HCT116 (cell line): ENCODE results near the gene STARD5. TPM values are rescaled to one million over a fixed set of nuclear protein-coding genes. Genes with fewer than 3 reads are reported as not detected.

ENCODE experiments used
- ATAC-seq: fragments of 200-7000 bp; cut with Tn5 transposase; 2 replicates; pipeline ENCODE4 v1.9.1; 2020; ENCODE audit warnings: mild to moderate bottlenecking, moderate library complexity
- BruUV-seq: library from RNA; stranded (reverse); fragments of 400-500 nt; replicated peaks from 2 replicates; lab custom pipeline; 2021; lab: Mats Ljungman, UMichigan
- CTCF ChIA-PET: fragments of 300-600 bp; sonication (Branson Sonifier 250); formaldehyde crosslinking; loops from one replicate; lab custom pipeline; 2021; ENCODE audit warnings: antibody characterized with exemption; lab: Charles Lee
- POLR2A ChIA-PET: fragments of 300-600, 350-600 bp; sonication (Branson Sonifier 250); formaldehyde crosslinking; loops from one replicate; lab custom pipeline; 2021; ENCODE audit warnings: antibody characterized with exemption; lab: Charles Lee
- RAD21 ChIA-PET, 2 experiments: fragments of 300-600 bp; sonication (Branson Sonifier 250); formaldehyde crosslinking; loops; one replicate each; lab custom pipeline; 2023; ENCODE audit warnings: low total read pairs in 2 of 2; ENCODE audit not compliant: uncharacterized antibody in 2 of 2, unreplicated experiment in 2 of 2, low non-redundant PET in 1 of 2; lab: Charles Lee
- DNase-seq: peaks from one replicate; pipeline ENCODE4 v3.0.0-alpha.2; 2010; ENCODE audit warnings: low read depth, low spot score
- H2AFZ ChIP-seq: fragments of 200-600 bp; shearing (Covaris generic), sonication (generic); 2 replicates; pipeline ENCODE4 v1.6.1; 2017; ENCODE audit warnings: low read depth, mixed run types, mixed read lengths, antibody characterized with exemption, low read length; ENCODE audit not compliant: poor library complexity, severe bottlenecking
- H3K27ac ChIP-seq: 2 replicates; pipeline ENCODE4 v1.5.1; 2012; ENCODE audit warnings: low read depth, low read length
- H3K27me3 ChIP-seq: fragments of 200-600 bp; sonication (generic); 2 replicates; pipeline ENCODE4 v1.6.1; 2016; ENCODE audit warnings: mixed run types, low read length, mixed read lengths; ENCODE audit not compliant: insufficient read depth
- H3K36me3 ChIP-seq, 2 experiments: fragments of 200-500 bp in 1 of 2; fragments of 200-600 bp in 1 of 2; sonication (Bioruptor generic) in 1 of 2; sonication (generic) in 1 of 2; 2 replicates each; pipeline versions ENCODE4 v1.5.1 to v1.6.1; 2014 to 2016; ENCODE audit warnings: low read length in 2 of 2, inconsistent platforms in 1 of 2, mixed read lengths in 1 of 2, mixed run types in 1 of 2; ENCODE audit not compliant: insufficient read depth in 2 of 2, control insufficient read depth in 1 of 2
- H3K4me1 ChIP-seq, 2 experiments: fragments of 200-600 bp in 1 of 2; sonication (generic) in 1 of 2; 2 replicates each; pipeline versions ENCODE4 v1.5.1 to v1.6.1; 2012 to 2017; ENCODE audit warnings: low read length in 2 of 2, inconsistent platforms in 1 of 2, mild to moderate bottlenecking in 1 of 2, mixed read lengths in 1 of 2, mixed run types in 1 of 2, moderate library complexity in 1 of 2; ENCODE audit not compliant: insufficient read depth in 2 of 2, control insufficient read depth in 1 of 2
- H3K4me2 ChIP-seq: fragments of 200-600 bp; sonication (generic); 2 replicates; pipeline ENCODE4 v1.6.1; 2017; ENCODE audit warnings: mixed run types, low read length, mixed read lengths
- H3K4me3 ChIP-seq, 2 experiments: fragments of 200-600 bp in 1 of 2; sonication (generic) in 1 of 2; replicated peaks in 1 of 2; 2 replicates each; pipeline ENCODE4 v1.5.1; 2011 to 2016; ENCODE audit warnings: low read length in 2 of 2, control low read depth in 1 of 2, low read depth in 1 of 2, mild to moderate bottlenecking in 1 of 2, mixed read lengths in 1 of 2, mixed run types in 1 of 2
- H3K79me2 ChIP-seq: fragments of 200-600 bp; sonication (generic); 2 replicates; pipeline ENCODE4 v1.6.1; 2017; ENCODE audit warnings: mild to moderate bottlenecking, mixed run types, low read length, moderate library complexity, mixed read lengths; ENCODE audit not compliant: insufficient read depth
- H3K9ac ChIP-seq: fragments of 200-600 bp; sonication (generic); 2 replicates; pipeline ENCODE4 v1.6.1; 2016; ENCODE audit warnings: low read length, mixed read lengths
- H3K9me2 ChIP-seq: fragments of 200-600 bp; sonication (generic), shearing (Covaris generic); 2 replicates; pipeline ENCODE4 v1.6.1; 2017; ENCODE audit warnings: mixed run types, mild to moderate bottlenecking, moderate library complexity; ENCODE audit not compliant: insufficient read depth
- H3K9me3 ChIP-seq, 2 experiments: fragments of 200-500 bp in 1 of 2; fragments of 200-600 bp in 1 of 2; sonication (Bioruptor generic) in 1 of 2; sonication (generic) in 1 of 2; 2 replicates each; pipeline ENCODE4 v1.6.1; 2014 to 2017; ENCODE audit warnings: low read length in 2 of 2, mixed read lengths in 2 of 2, inconsistent platforms in 1 of 2, low read depth in 1 of 2, mild to moderate bottlenecking in 1 of 2, mixed run types in 1 of 2, moderate library complexity in 1 of 2; ENCODE audit not compliant: control insufficient read depth in 1 of 2, insufficient read depth in 1 of 2
- H4K20me1 ChIP-seq: fragments of 200-600 bp; sonication (generic), shearing (Covaris generic); 2 replicates; pipeline ENCODE4 v1.6.1; 2017; ENCODE audit warnings: mixed run types, mild to moderate bottlenecking, moderate library complexity; ENCODE audit not compliant: insufficient read depth
- ATF3 ChIP-seq: IDR thresholded peaks from 2 replicates; pipeline ENCODE4 v1.6.1; 2012
- CBX3 ChIP-seq: IDR thresholded peaks from 2 replicates; pipeline ENCODE4 v1.6.1; 2012; ENCODE audit warnings: low read depth
- CEBPB ChIP-seq: IDR thresholded peaks from 2 replicates; pipeline ENCODE4 v1.6.1; 2012; ENCODE audit warnings: low read depth
- CTCF ChIP-seq, 3 experiments: fragments of 200-600 bp in 1 of 3; sonication (generic) in 1 of 3; IDR thresholded peaks in 2 of 3; conservative IDR thresholded peaks in 1 of 3; 2 replicates each; pipeline ENCODE4 v1.5.1; 2012 to 2017; ENCODE audit warnings: low read depth in 2 of 3, low read length in 2 of 3, antibody characterized with exemption in 1 of 3, borderline replicate concordance in 1 of 3, control low read depth in 1 of 3, mild to moderate bottlenecking in 1 of 3, mixed read lengths in 1 of 3, mixed run types in 1 of 3, moderate library complexity in 1 of 3; ENCODE audit not compliant: insufficient read depth in 1 of 3
- EGR1 ChIP-seq: IDR thresholded peaks from 2 replicates; pipeline ENCODE4 v1.6.1; 2012; ENCODE audit warnings: low read depth
- ELF1 ChIP-seq: IDR thresholded peaks from 2 replicates; pipeline ENCODE4 v1.6.1; 2012; ENCODE audit warnings: low read depth, borderline replicate concordance
- EZH2phosphoT487 ChIP-seq: fragments of 200-600 bp; IDR thresholded peaks from 2 replicates; pipeline ENCODE4 v1.6.1; 2018; ENCODE audit warnings: antibody characterized with exemption, borderline replicate concordance
- FOSL1 ChIP-seq: IDR thresholded peaks from 2 replicates; pipeline ENCODE4 v1.6.1; 2012; ENCODE audit warnings: low read depth
- JUND ChIP-seq: IDR thresholded peaks from 2 replicates; pipeline ENCODE4 v1.6.1; 2012
- POLR2AphosphoS5 ChIP-seq: IDR thresholded peaks from 2 replicates; pipeline ENCODE4 v1.6.1; 2011; ENCODE audit warnings: mild to moderate bottlenecking, low read depth, low read length, moderate library complexity
- RAD21 ChIP-seq: IDR thresholded peaks from 2 replicates; pipeline ENCODE4 v1.6.1; 2012; ENCODE audit warnings: low read depth, mild to moderate bottlenecking
- SIN3A ChIP-seq: IDR thresholded peaks from 2 replicates; pipeline ENCODE4 v1.6.1; 2012; ENCODE audit warnings: low read depth
- SP1 ChIP-seq: IDR thresholded peaks from 2 replicates; pipeline ENCODE4 v1.6.1; 2012; ENCODE audit warnings: low read depth
- SRF ChIP-seq: IDR thresholded peaks from 2 replicates; pipeline ENCODE4 v1.6.1; 2012; ENCODE audit warnings: low read depth
- TCF7L2 ChIP-seq: IDR thresholded peaks from 2 replicates; pipeline ENCODE4 v1.7.0; 2011; ENCODE audit warnings: borderline replicate concordance, inconsistent platforms; ENCODE audit not compliant: insufficient read depth, insufficient read length; ENCODE audit errors: extremely low read depth
- YY1 ChIP-seq: IDR thresholded peaks from 2 replicates; pipeline ENCODE4 v1.6.1; 2011; ENCODE audit warnings: low read length, low read depth, moderate library complexity, mild to moderate bottlenecking; ENCODE audit not compliant: insufficient replicate concordance; ENCODE audit errors: extremely low read depth
- ZBTB33 ChIP-seq: IDR thresholded peaks from 2 replicates; pipeline ENCODE4 v1.6.1; 2011; ENCODE audit warnings: mild to moderate bottlenecking, low read length, moderate library complexity; ENCODE audit not compliant: insufficient replicate concordance; ENCODE audit errors: extremely low read depth
- ZNF274 ChIP-seq: fragments of 200-500 bp; sonication (Bioruptor generic); IDR thresholded peaks from 2 replicates; pipeline ENCODE4 v1.6.1; 2014; ENCODE audit warnings: mild to moderate bottlenecking, low read depth, low read length, inconsistent platforms
- intact Hi-C: fragments of 100-400 bp; cut with micrococcal nuclease; formaldehyde crosslinking; loops from 2 replicates; pipeline ENCODE4 v1.10.0; 2022
- total RNA-seq: library from RNA; stranded (reverse); gene quantifications from one replicate; pipeline ENCODE4 v1.2.1, GENCODE V29; 2021; ENCODE audit not compliant: unreplicated experiment
- TF ChIP-seq, protein P1 (sequence below): IDR thresholded peaks from 2 replicates; pipeline ENCODE4 v1.6.1; 2012

The STARD5 gene
- total RNA-seq, 1 experiment from 2014 or later = 4.0 TPM

DNA sequence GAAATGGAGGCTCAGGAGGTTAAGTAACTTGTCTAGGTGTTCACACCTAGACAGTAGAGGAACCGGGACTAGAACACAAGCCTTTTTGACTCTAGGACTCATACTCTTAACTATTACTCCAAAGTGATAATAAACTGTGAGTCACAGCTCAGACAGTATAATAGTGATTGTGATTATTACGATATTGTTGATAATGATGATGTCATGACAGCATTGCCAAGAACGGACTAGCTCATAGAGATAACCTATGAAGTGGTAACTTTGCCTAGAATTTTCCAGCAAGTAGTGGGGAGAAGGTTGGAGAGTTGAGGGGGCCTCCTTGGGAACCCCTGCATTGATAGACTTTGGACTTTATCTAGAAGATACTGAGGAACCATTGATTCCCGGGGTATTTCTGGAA, 34.0 kb downstream of the STARD5 start:
- POLR2A ChIA-PET = interaction anchor here (0.8 kb wide), 1 partner anchor 34 kb away, joined by 3 read pairs; the partner anchor contains the start of gene STARD5
- CTCF ChIA-PET = interaction anchor here (0.9 to 1.5 kb wide), 3 partner anchors 9 to 24 kb away, joined by 3 to 8 read pairs (median 4); no protein-coding TSS in a partner anchor
- Histone ChIP-seq H2AFZ (no peak overlapping the region), H3K4me2 (no peak overlapping the region), H3K27me3 (no peaks in the 10 kb centered on the region), H3K36me3 (no peaks in the 10 kb centered on the region), H3K4me1 (no peaks in the 10 kb centered on the region), H3K27ac (no peak overlapping the region), H3K79me2 (no peaks in the 10 kb centered on the region), H3K4me3 (no peak overlapping the region), H4K20me1 (no peaks in the 10 kb centered on the region)
- ATAC-seq = no peak
- TF ChIP-seq SIN3A (no peak), YY1 (no peak), SRF (no peak), ELF1 (no peak), EGR1 (no peak), ATF3 (no peak), SP1 (no peak), TCF7L2 (no peak), CBX3 (no peak), JUND (no peak)
- TF ChIP-seq, protein P1, sequence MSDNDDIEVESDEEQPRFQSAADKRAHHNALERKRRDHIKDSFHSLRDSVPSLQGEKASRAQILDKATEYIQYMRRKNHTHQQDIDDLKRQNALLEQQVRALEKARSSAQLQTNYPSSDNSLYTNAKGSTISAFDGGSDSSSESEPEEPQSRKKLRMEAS = no peak
- TF ChIP-seq, all 23 proteins: peak for 0
- intact Hi-C loops = no loop called here
- RAD21 ChIA-PET = no interaction called here
- no peaks in the 10 kb centered on the region for H3K9me3 ChIP-seq
- H3K9me2 ChIP-seq = no peaks in the 10 kb centered on the region
- no peak for DNase-seq
- H3K9ac ChIP-seq = no peak overlapping the region
- BruUV-seq = no TSS peak

DNA sequence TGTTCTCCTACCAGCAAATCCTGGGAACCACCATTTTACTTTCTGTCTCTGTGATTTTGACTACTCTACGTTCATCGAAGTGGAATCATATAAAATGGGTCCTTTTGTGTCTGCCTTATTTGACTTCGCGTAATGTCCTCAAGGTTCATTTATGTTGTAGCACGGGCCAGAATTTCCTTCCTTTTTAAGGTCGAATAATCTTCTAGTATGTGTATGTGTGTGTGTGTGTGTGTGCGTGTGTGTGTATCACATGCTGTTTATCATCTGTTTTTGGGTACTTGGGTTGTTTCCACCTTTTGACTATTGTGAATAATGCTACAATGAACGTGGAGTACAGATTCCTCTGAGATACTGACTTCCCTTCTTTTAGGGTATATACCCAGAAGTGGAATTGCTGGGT, 35.3 kb downstream of the STARD5 start:
- DNase-seq (no peak), ATAC-seq (no peak)
- ChIA-PET CTCF (no interaction called here), POLR2A (no interaction called here), RAD21 (no interaction called here)
- BruUV-seq = no TSS peak
- Histone ChIP-seq H3K4me1 (no peaks in the 10 kb centered on the region), H3K27ac (no peak overlapping the region), H3K9me3 (no peaks in the 10 kb centered on the region), H4K20me1 (no peaks in the 10 kb centered on the region), H3K9me2 (no peaks in the 10 kb centered on the region), H3K36me3 (no peaks in the 10 kb centered on the region), H2AFZ (no peak overlapping the region), H3K79me2 (no peaks in the 10 kb centered on the region), H3K4me2 (no peak overlapping the region), H3K27me3 (no peaks in the 10 kb centered on the region), H3K4me3 (no peak overlapping the region), H3K9ac (no peak overlapping the region)
- intact Hi-C loops = no loop called here
- TF ChIP-seq POLR2AphosphoS5 (no peak), FOSL1 (no peak), ZNF274 (no peak), ZBTB33 (no peak), CEBPB (no peak), EZH2phosphoT487 (no peak), SP1 (no peak), RAD21 (no peak), CTCF (IDR thresholded peaks at IDR 0.05 in 2 of 3, conservative IDR thresholded peaks at IDR 0.05 in 1 of 3; ENCODE audit: borderline replicate concordance in 1 of 3, insufficient read depth in 1 of 3, low read depth in 2 of 3, low read length in 2 of 3) (no peak)
